NB4 (cell line): Measurements from ENCODE around the gene TMEM132C.

Source experiments
- POLR2A ChIP-seq: IDR thresholded peaks from 2 replicates; pipeline ENCODE4 v1.6.1; 2011; ENCODE audit warnings: mild to moderate bottlenecking; ENCODE audit not compliant: insufficient read length; ENCODE audit errors: extremely low read depth
- TF ChIP-seq, protein P1 (sequence below): IDR thresholded peaks from 2 replicates; pipeline ENCODE4 v1.6.1; 2011; ENCODE audit warnings: low read depth, low read length

- TF ChIP-seq POLR2A = no peak
- TF ChIP-seq, protein P1, sequence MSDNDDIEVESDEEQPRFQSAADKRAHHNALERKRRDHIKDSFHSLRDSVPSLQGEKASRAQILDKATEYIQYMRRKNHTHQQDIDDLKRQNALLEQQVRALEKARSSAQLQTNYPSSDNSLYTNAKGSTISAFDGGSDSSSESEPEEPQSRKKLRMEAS = no peak
These were observed 21.1 kb upstream of the TMEM132C start for GRCh38 chr12:128245905-128246304.
